HK-2 (cell line): ENCODE results near the gene TNRC18.
"Not testable (repeated sequence)": the region's sequence is repeated elsewhere in the genome, so short reads cannot be mapped to it uniquely, and the experiment has no call there.

Experiments used
- DNase-seq: peaks from one replicate; pipeline ENCODE4 v3.0.0-alpha.2; 2018; ENCODE audit not compliant: unreplicated experiment

The TNRC18 gene

GRCh38 chr7:5350600-5351385, 72.8 kb downstream of the TNRC18 start:
- DNase-seq = no peak

GRCh38 chr7:5350174-5350463, 73.5 kb downstream of the TNRC18 start:
- no peak for DNase-seq

- no peak for DNase-seq
Observed at GRCh38 chr7:5349437-5350173, 74.0 kb downstream of the TNRC18 start.

GRCh38 chr7:5349005-5349380, 74.6 kb downstream of the TNRC18 start:
- no peak for DNase-seq

- no peak for DNase-seq
Observed at GRCh38 chr7:5348134-5349004, 75.3 kb downstream of the TNRC18 start.

GRCh38 chr7:5345671-5346070, 78.0 kb downstream of the TNRC18 start:
- no peak for DNase-seq

GRCh38 chr7:5345171-5345570, 78.5 kb downstream of the TNRC18 start:
- no peak for DNase-seq

- DNase-seq = no peak
Observed at GRCh38 chr7:5344342-5344741, 79.3 kb downstream of the TNRC18 start.

- DNase-seq = no peak
Observed at GRCh38 chr7:5343884-5344283, 79.8 kb downstream of the TNRC18 start.

GRCh38 chr7:5342631-5343030, 81.0 kb downstream of the TNRC18 start:
- DNase-seq = no peak

- no peak for DNase-seq
Observed at GRCh38 chr7:5339955-5340354, 83.7 kb downstream of the TNRC18 start.

- no peak for DNase-seq
Observed at GRCh38 chr7:5337047-5337446, 86.6 kb downstream of the TNRC18 start.

GRCh38 chr7:5334671-5335070, 89.0 kb downstream of the TNRC18 start:
- DNase-seq = no peak

GRCh38 chr7:5333121-5334045, 90.3 kb downstream of the TNRC18 start:
- DNase-seq = no peak

GRCh38 chr7:5332579-5332978, 91.1 kb downstream of the TNRC18 start:
- DNase-seq = no peak

GRCh38 chr7:5330288-5330687, 93.3 kb downstream of the TNRC18 start:
- DNase-seq = no peak

- DNase-seq = no peak
Observed at GRCh38 chr7:5324961-5325360, 98.7 kb downstream of the TNRC18 start.

- not testable (repeated sequence) for DNase-seq
Observed at GRCh38 chr7:5323800-5324781, 99.5 kb downstream of the TNRC18 start.

- DNase-seq = no peak
Observed at GRCh38 chr7:5322621-5323410, 100.8 kb downstream of the TNRC18 start.
